MM.1S (cell line): Measurements from ENCODE around the gene LSMEM2.

Experiments used
- DNase-seq: peaks from one replicate; pipeline ENCODE4 v3.0.0-alpha.2; 2015
- H2AFZ ChIP-seq: fragments of 300-600 bp; sonication (generic); 2 replicates; pipeline ENCODE4 v1.6.0; 2016; ENCODE audit warnings: antibody characterized with exemption, low read length
- H3F3A ChIP-seq: fragments of 300-600 bp; sonication (generic); 2 replicates; pipeline ENCODE4 v1.6.1; 2016; ENCODE audit warnings: mild to moderate bottlenecking, antibody characterized with exemption, low read length, moderate library complexity, mixed read lengths; ENCODE audit not compliant: insufficient read depth
- H3K27ac ChIP-seq: fragments of 300-600 bp; sonication (generic); 2 replicates; pipeline ENCODE4 v1.5.1; 2016; ENCODE audit warnings: mild to moderate bottlenecking, low read length
- H3K27me3 ChIP-seq: fragments of 300-600 bp; sonication (generic); replicated peaks from 2 replicates; pipeline ENCODE4 v1.6.0; 2016; ENCODE audit warnings: low read length; ENCODE audit not compliant: insufficient read depth
- H3K36me3 ChIP-seq: fragments of 300-600 bp; sonication (generic); replicated peaks from 2 replicates; pipeline ENCODE4 v1.6.1; 2016; ENCODE audit warnings: mild to moderate bottlenecking, low read length, mixed read lengths; ENCODE audit not compliant: insufficient read depth
- H3K4me1 ChIP-seq: fragments of 300-600 bp; sonication (generic); 2 replicates; pipeline ENCODE4 v1.6.1; 2016; ENCODE audit warnings: low read length, mixed read lengths
- H3K4me2 ChIP-seq: fragments of 300-600 bp; sonication (generic); 2 replicates; pipeline ENCODE4 v1.6.0; 2016; ENCODE audit warnings: low read depth, low read length
- H3K4me3 ChIP-seq: fragments of 300-600 bp; sonication (generic); 2 replicates; pipeline ENCODE4 v1.5.1; 2016; ENCODE audit warnings: low read length, mixed read lengths
- H3K79me2 ChIP-seq: fragments of 300-600 bp; sonication (generic); 2 replicates; pipeline ENCODE4 v1.6.1; 2016; ENCODE audit warnings: mixed run types, low read length, mixed read lengths
- H3K9ac ChIP-seq: fragments of 300-600 bp; sonication (generic); 2 replicates; pipeline ENCODE4 v1.6.1; 2016; ENCODE audit warnings: low read length, mixed read lengths
- H3K9me2 ChIP-seq: fragments of 300-600 bp; sonication (generic); replicated peaks from 2 replicates; pipeline ENCODE4 v1.6.1; 2016; ENCODE audit warnings: mild to moderate bottlenecking, low read length, mixed read lengths; ENCODE audit not compliant: insufficient read depth
- H3K9me3 ChIP-seq: fragments of 300-600 bp; sonication (generic); replicated peaks from 2 replicates; pipeline ENCODE4 v1.6.1; 2016; ENCODE audit warnings: mild to moderate bottlenecking, low read length, mixed read lengths; ENCODE audit not compliant: insufficient read depth
- H4K20me1 ChIP-seq: fragments of 300-600 bp; sonication (generic); 2 replicates; pipeline ENCODE4 v1.6.1; 2016; ENCODE audit warnings: mild to moderate bottlenecking, low read length, moderate library complexity, mixed read lengths; ENCODE audit not compliant: insufficient read depth
- EZH2 ChIP-seq: fragments of 300-600 bp; sonication (generic); optimal IDR thresholded peaks from 2 replicates; pipeline ENCODE3; 2017; ENCODE audit warnings: low read depth, mild to moderate bottlenecking, antibody characterized with exemption, low read length, mixed read lengths
- EZH2phosphoT487 ChIP-seq: fragments of 300-600 bp; sonication (generic); IDR thresholded peaks from 2 replicates; pipeline ENCODE4 v1.6.1; 2018; ENCODE audit warnings: antibody characterized with exemption, low read length
- TF ChIP-seq, protein P1 (sequence below): fragments of 300-600 bp; sonication (generic); IDR thresholded peaks from 2 replicates; pipeline ENCODE4 v1.5.1; 2016; ENCODE audit warnings: antibody characterized with exemption, low read length, mixed read lengths

The LSMEM2 gene

DNA sequence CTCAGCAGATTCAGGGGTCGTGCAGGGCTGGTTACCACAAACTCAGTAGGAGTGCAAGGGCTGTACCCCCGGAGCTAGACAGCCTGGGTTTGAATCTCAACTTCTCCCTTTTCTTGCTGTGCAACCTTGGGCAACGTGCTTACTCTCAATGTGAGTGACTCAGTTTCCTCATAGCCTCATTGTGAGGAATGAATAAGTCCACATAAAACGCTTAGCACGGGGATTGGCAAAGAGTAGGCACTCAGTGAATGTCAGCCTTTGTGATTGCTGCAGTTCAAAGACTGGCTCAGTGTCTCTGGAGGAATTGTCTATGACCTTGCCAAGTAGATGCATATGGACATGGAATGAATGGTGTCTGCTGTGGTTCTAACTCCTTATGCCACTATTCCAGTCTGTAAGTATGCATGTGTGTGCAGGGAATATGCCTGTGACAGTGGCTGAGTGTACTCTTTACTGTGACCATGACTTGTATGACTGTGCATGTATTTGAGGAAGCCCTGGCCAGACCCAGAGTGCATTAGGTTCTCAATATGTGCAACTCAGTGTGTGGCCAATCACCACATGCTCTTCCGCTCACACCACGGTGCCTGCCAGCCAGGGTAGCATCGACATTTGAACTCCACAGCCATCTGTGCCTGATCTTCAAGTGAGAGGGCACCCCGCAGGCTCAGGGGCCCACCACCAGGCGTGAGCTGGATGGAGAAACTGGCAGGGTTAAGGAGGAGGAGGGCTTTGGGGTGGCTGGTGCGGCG is 21.2 kb downstream of the LSMEM2 start:
- no peak for DNase-seq
- peak overlapping the region; percentile 55; the same call in 1 of the 2 replicates for H3K27ac ChIP-seq

DNA sequence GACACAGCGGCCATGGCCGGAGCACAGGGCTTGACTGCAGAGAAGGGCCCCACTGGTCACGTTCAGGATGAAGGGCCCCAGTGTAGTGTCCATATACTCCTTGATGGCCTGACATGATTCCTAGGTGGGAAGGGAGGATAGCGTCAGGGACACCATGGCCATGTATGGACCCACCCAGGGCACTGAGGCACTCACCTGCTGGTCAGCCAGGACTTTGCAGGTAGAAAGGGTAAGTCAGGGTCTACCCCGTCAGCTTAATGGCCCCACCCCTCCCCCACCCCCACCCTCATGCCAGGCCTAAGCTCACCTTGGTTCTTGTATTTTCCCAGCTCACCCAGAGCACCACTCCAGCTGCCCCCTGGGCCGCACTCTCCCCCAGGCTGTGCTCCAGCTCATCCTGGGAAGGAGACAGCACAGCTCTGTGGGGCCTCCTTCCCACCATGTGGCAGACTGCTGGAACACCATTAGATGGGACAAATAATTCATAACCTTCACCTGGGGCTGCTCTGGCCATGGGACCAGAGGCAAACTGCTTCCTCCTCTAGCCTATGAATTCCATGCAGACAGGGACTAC is 21.9 kb downstream of the LSMEM2 start:
- Histone ChIP-seq H3K9me3 (no peaks in the 10 kb centered on the region), H3K4me1 (peaks cover 12% of the 10 kb centered on the region; the same call in 1 of the 2 replicates), H3K36me3 (no peaks in the 10 kb centered on the region), H3K27me3 (no peaks in the 10 kb centered on the region), H2AFZ (no peak overlapping the region), H3K4me2 (peak overlapping the region; percentile 94; the same call in 1 of the 2 replicates), H3F3A (peaks cover 4% of the 10 kb centered on the region; the same call in 1 of the 2 replicates), H3K27ac (no peak overlapping the region), H4K20me1 (no peaks in the 10 kb centered on the region), H3K9ac (no peak overlapping the region), H3K79me2 (peaks cover 11% of the 10 kb centered on the region; the same call in 1 of the 2 replicates), H3K4me3 (no peak overlapping the region), H3K9me2 (no peaks in the 10 kb centered on the region)
- DNase-seq = no peak
- TF ChIP-seq EZH2phosphoT487 (no peak), EZH2 (no peak)
- TF ChIP-seq, protein P1, sequence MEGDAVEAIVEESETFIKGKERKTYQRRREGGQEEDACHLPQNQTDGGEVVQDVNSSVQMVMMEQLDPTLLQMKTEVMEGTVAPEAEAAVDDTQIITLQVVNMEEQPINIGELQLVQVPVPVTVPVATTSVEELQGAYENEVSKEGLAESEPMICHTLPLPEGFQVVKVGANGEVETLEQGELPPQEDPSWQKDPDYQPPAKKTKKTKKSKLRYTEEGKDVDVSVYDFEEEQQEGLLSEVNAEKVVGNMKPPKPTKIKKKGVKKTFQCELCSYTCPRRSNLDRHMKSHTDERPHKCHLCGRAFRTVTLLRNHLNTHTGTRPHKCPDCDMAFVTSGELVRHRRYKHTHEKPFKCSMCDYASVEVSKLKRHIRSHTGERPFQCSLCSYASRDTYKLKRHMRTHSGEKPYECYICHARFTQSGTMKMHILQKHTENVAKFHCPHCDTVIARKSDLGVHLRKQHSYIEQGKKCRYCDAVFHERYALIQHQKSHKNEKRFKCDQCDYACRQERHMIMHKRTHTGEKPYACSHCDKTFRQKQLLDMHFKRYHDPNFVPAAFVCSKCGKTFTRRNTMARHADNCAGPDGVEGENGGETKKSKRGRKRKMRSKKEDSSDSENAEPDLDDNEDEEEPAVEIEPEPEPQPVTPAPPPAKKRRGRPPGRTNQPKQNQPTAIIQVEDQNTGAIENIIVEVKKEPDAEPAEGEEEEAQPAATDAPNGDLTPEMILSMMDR = no peak

More for the DNA sequence above, 21.2 kb downstream of the LSMEM2 start:
- TF ChIP-seq, protein P1 = no peak
- TF ChIP-seq EZH2phosphoT487 = no peak
- TF ChIP-seq EZH2 = no peak
- no peaks in the 10 kb centered on the region for H3K9me3 ChIP-seq
- H3K79me2 ChIP-seq = peaks cover 11% of the 10 kb centered on the region; the same call in 1 of the 2 replicates
- H2AFZ ChIP-seq = peak overlapping the region; percentile 87
- no peaks in the 10 kb centered on the region for H3K9me2 ChIP-seq
- peak overlapping the region; percentile 72 for H3K4me3 ChIP-seq
- H3K27me3 ChIP-seq = no peaks in the 10 kb centered on the region
- H3K4me1 ChIP-seq = peaks cover 12% of the 10 kb centered on the region; the same call in 1 of the 2 replicates
- H3K9ac ChIP-seq = peak overlapping the region; percentile 80
- no peaks in the 10 kb centered on the region for H4K20me1 ChIP-seq
- peaks cover 4% of the 10 kb centered on the region; the same call in 1 of the 2 replicates for H3F3A ChIP-seq
- H3K4me2 ChIP-seq = peak overlapping the region; percentile 94
- no peaks in the 10 kb centered on the region for H3K36me3 ChIP-seq

DNA sequence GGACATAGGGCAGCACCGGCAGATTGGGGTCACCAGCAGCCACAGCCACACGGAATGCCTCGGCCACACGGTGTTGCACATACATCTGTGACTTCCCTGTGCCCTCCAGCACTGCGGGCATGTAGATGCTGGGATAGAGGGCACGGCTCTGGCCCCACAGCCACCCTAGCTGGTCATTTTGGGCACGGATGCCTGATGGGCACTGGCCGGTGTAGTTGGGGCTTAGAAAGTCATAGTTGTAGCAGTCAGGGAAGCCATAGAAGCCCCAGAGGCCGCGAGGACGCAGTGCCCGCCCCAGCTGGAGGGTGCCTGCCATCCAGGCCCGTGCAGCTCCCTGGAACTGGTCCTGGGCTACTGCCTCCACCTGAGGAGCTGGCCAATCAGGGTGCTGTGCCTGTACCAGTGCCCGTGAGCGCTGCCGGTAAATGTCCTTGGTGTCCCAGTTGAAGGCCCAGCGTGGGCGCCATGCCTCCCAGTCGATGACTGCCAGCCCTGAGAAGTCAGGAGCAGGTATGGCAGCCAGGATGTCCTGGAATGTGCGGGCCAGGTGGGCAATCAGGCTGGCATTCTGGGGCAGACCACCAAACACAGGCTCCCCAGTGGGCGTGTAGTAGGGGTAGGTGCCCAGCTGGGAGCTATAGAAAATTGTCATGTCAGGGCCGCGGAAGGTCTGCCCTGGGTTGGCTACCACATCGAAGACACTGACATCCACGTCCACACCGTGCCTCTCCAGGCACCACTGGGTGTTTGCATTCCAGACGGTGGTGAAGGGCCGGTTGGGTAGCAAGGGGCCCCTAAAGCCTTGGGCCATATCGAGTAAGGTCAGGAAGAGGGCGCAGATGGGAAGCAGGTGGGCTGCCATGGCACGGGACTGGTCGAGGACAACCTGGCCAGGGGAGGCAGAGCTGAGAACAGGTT is 23.5 kb downstream of the LSMEM2 start:
- no peak overlapping the region for H3K4me2 ChIP-seq

More for the DNA sequence above, 23.5 kb downstream of the LSMEM2 start:
- H3K9me3 ChIP-seq = no peaks in the 10 kb centered on the region
- TF ChIP-seq, protein P1 = no peak
- TF ChIP-seq EZH2phosphoT487 (no peak), EZH2 (no peak)
- no peaks in the 10 kb centered on the region for H3K9me2 ChIP-seq
- peaks cover 4% of the 10 kb centered on the region; the same call in 1 of the 2 replicates for H3F3A ChIP-seq
- H4K20me1 ChIP-seq = no peaks in the 10 kb centered on the region
- peaks cover 12% of the 10 kb centered on the region; the same call in 1 of the 2 replicates for H3K4me1 ChIP-seq
- no peak overlapping the region for H3K4me3 ChIP-seq
- no peaks in the 10 kb centered on the region for H3K36me3 ChIP-seq
- peaks cover 11% of the 10 kb centered on the region; the same call in 1 of the 2 replicates for H3K79me2 ChIP-seq
- no peak overlapping the region for H3K27ac ChIP-seq
- H3K27me3 ChIP-seq = no peaks in the 10 kb centered on the region
- H3K9ac ChIP-seq = no peak overlapping the region
- H2AFZ ChIP-seq = no peak overlapping the region
- DNase-seq = no peak
